ENCODE measurements around the gene RNF38.
"Not testable (repeated sequence)": the region's sequence is repeated elsewhere in the genome, so short reads cannot be mapped to it uniquely, and the experiment has no call there.

The RNF38 gene

GRCh38 chr9:36332006-36332405 lies 68.1 kb downstream of the RNF38 start:
- DNase-seq (ENCODE audit: low read depth): no peak

- DNase-seq (ENCODE audit: low read depth): no peak
Observed at GRCh38 chr9:36328798-36329411, 71.2 kb downstream of the RNF38 start.

- no peak for DNase-seq (ENCODE audit: low read depth)
Observed at GRCh38 chr9:36325081-36325828, 74.8 kb downstream of the RNF38 start.

- DNase-seq (ENCODE audit: low read depth): no peak
Observed at GRCh38 chr9:36323926-36324325, 76.1 kb downstream of the RNF38 start.

- no peak for DNase-seq (ENCODE audit: low read depth)
Observed at GRCh38 chr9:36322462-36322861, 77.6 kb downstream of the RNF38 start.

- not testable (repeated sequence) for DNase-seq (ENCODE audit: low read depth)
Observed at GRCh38 chr9:36321903-36322302, 78.2 kb downstream of the RNF38 start.

GRCh38 chr9:36320466-36320865 lies 79.6 kb downstream of the RNF38 start:
- DNase-seq (ENCODE audit: low read depth): no peak

GRCh38 chr9:36319806-36320205 lies 80.3 kb downstream of the RNF38 start:
- DNase-seq (ENCODE audit: low read depth): no peak

- DNase-seq (ENCODE audit: low read depth): no peak
Observed at GRCh38 chr9:36319183-36319582, 80.9 kb downstream of the RNF38 start.

- no peak for DNase-seq (ENCODE audit: low read depth)
Observed at GRCh38 chr9:36318212-36318802, 81.8 kb downstream of the RNF38 start.

- DNase-seq (ENCODE audit: low read depth): no peak
Observed at GRCh38 chr9:36317766-36318165, 82.3 kb downstream of the RNF38 start.

- DNase-seq (ENCODE audit: low read depth): no peak
Observed at GRCh38 chr9:36316611-36317317, 83.3 kb downstream of the RNF38 start.

- no peak for DNase-seq (ENCODE audit: low read depth)
Observed at GRCh38 chr9:36316049-36316448, 84.0 kb downstream of the RNF38 start.

GRCh38 chr9:36315283-36315682 lies 84.8 kb downstream of the RNF38 start:
- no peak for DNase-seq (ENCODE audit: low read depth)

GRCh38 chr9:36314740-36315139 lies 85.3 kb downstream of the RNF38 start:
- DNase-seq (ENCODE audit: low read depth): no peak

GRCh38 chr9:36306471-36307306 lies 93.4 kb downstream of the RNF38 start:
- DNase-seq (ENCODE audit: low read depth): no peak

GRCh38 chr9:36304366-36304765 lies 95.7 kb downstream of the RNF38 start:
- DNase-seq (ENCODE audit: low read depth): not testable (repeated sequence)

- DNase-seq (ENCODE audit: low read depth): no peak
Observed at GRCh38 chr9:36301227-36301626, 98.8 kb downstream of the RNF38 start.

GRCh38 chr9:36298566-36298965 lies 101.5 kb downstream of the RNF38 start:
- DNase-seq (ENCODE audit: low read depth): no peak

- no peak for DNase-seq (ENCODE audit: low read depth)
Observed at GRCh38 chr9:36297798-36298197, 102.3 kb downstream of the RNF38 start.

GRCh38 chr9:36294996-36295395 lies 105.1 kb downstream of the RNF38 start:
- not testable (repeated sequence) for DNase-seq (ENCODE audit: low read depth)

- DNase-seq (ENCODE audit: low read depth): no peak
Observed at GRCh38 chr9:36293918-36294317, 106.2 kb downstream of the RNF38 start.
